ENCODE data around the gene PYURF.
A peak's percentile ranks its signal among the peaks of the same experiment; 100 is the strongest.

PYURF gene

GRCh38 chr4:88523325-88524129 is at the start of gene PYURF:
Gene PYURF, minus strand, starts transcription at chr4:88523776. Its CDS starts 76 bp downstream, at chr4:88523700.
- peak; percentile 89 for DNase-seq (ENCODE audit: low spot score)

- DNase-seq (ENCODE audit: low spot score), result no peak
These were observed 46.4 kb upstream of the PYURF start for GRCh38 chr4:88570001-88570400.

GRCh38 chr4:88567591-88567990 is 44.0 kb upstream of the PYURF start:
- DNase-seq (ENCODE audit: low spot score), result no peak

- DNase-seq (ENCODE audit: low spot score), result no peak
These were observed 26.2 kb upstream of the PYURF start for GRCh38 chr4:88549815-88550214.

GRCh38 chr4:88539322-88540068 is 15.9 kb upstream of the PYURF start:
- DNase-seq (ENCODE audit: low spot score), result peak; percentile 72

- DNase-seq (ENCODE audit: low spot score), result no peak
These were observed 14.1 kb upstream of the PYURF start for GRCh38 chr4:88537709-88538108.

GRCh38 chr4:88535090-88535755 is 11.6 kb upstream of the PYURF start:
- no peak for DNase-seq (ENCODE audit: low spot score)

GRCh38 chr4:88533937-88534750 is 10.6 kb upstream of the PYURF start:
- DNase-seq (ENCODE audit: low spot score), result no peak

GRCh38 chr4:88533088-88533790 is 9.7 kb upstream of the PYURF start:
- DNase-seq (ENCODE audit: low spot score), result no peak

GRCh38 chr4:88531549-88531948 is 8.0 kb upstream of the PYURF start:
- DNase-seq (ENCODE audit: low spot score), result no peak

GRCh38 chr4:88528861-88529260 is 5.3 kb upstream of the PYURF start:
- no peak for DNase-seq (ENCODE audit: low spot score)

- no peak for DNase-seq (ENCODE audit: low spot score)
These were observed 4.2 kb upstream of the PYURF start for GRCh38 chr4:88527787-88528186.

- peak; percentile 36 for DNase-seq (ENCODE audit: low spot score)
These were observed 2.7 kb upstream of the PYURF start for GRCh38 chr4:88526221-88526815.

- no peak for DNase-seq (ENCODE audit: low spot score)
These were observed 595 bp upstream of the PYURF start for GRCh38 chr4:88524171-88524570.

- peak; percentile 22 for DNase-seq (ENCODE audit: low spot score)
These were observed 763 bp downstream of the PYURF start for GRCh38 chr4:88522702-88523324.

- DNase-seq (ENCODE audit: low spot score), result no peak
These were observed 4.7 kb downstream of the PYURF start for GRCh38 chr4:88518911-88519310.

GRCh38 chr4:88517825-88518224 is 5.8 kb downstream of the PYURF start:
- DNase-seq (ENCODE audit: low spot score), result no peak

- no peak for DNase-seq (ENCODE audit: low spot score)
These were observed 6.8 kb downstream of the PYURF start for GRCh38 chr4:88516746-88517145.

- DNase-seq (ENCODE audit: low spot score), result no peak
These were observed 8.7 kb downstream of the PYURF start for GRCh38 chr4:88514557-88515511.

All from activated CD4-positive, alpha-beta T cell treated with anti-CD3 and anti-CD28 coated beads, Interleukin-2, Interleukin-4, amounts not matched to agents 100 ng/mL and 50 ng/mL, durations not matched to agents 16 hours and 8 hours (primary cell).